OCI-LY7 (cell line): Measurements from ENCODE around the gene GIPC2. TPM values are rescaled to one million over a fixed set of nuclear protein-coding genes. Genes with fewer than 3 reads are reported as not detected.

Source experiments
- BruUV-seq: library from RNA; stranded (reverse); fragments of 400-500 nt; replicated peaks from 2 replicates; lab custom pipeline; 2021; lab: Mats Ljungman, UMichigan
- CTCF ChIA-PET: fragments of 300-600 bp; sonication (Branson Sonifier 250); formaldehyde crosslinking; loops from one replicate; lab custom pipeline; 2022; ENCODE audit warnings: antibody characterized with exemption; ENCODE audit not compliant: unreplicated experiment; lab: Charles Lee
- POLR2A ChIA-PET: fragments of 300-600 bp; sonication (Branson Sonifier 250); formaldehyde crosslinking; loops from one replicate; lab custom pipeline; 2022; ENCODE audit warnings: antibody characterized with exemption; lab: Charles Lee
- DNase-seq: peaks from one replicate; pipeline ENCODE4 v3.0.0-alpha.2; 2015; ENCODE audit warnings: low spot score
- H2AFZ ChIP-seq: fragments of 200-600 bp; sonication (generic), shearing (Covaris generic); 2 replicates; pipeline ENCODE4 v1.6.1; 2014; ENCODE audit warnings: mild to moderate bottlenecking, antibody characterized with exemption, low read length, moderate library complexity
- H3K27ac ChIP-seq: fragments of 200-600 bp; sonication (generic); 2 replicates; pipeline ENCODE4 v1.5.1; 2014; ENCODE audit warnings: mixed run types, low read depth, mild to moderate bottlenecking, moderate library complexity, low read length, inconsistent platforms; ENCODE audit not compliant: poor library complexity, severe bottlenecking
- H3K36me3 ChIP-seq: fragments of 200-600 bp; sonication (generic); 2 replicates; pipeline ENCODE4 v1.6.1; 2014; ENCODE audit warnings: mild to moderate bottlenecking, antibody characterized with exemption, low read length, moderate library complexity, mixed read lengths; ENCODE audit not compliant: insufficient read depth
- H3K4me1 ChIP-seq: fragments of 200-600 bp; sonication (generic); 2 replicates; pipeline ENCODE4 v1.5.1; 2014; ENCODE audit warnings: mild to moderate bottlenecking, low read length; ENCODE audit not compliant: insufficient read depth, poor library complexity, severe bottlenecking
- H3K4me2 ChIP-seq: fragments of 200-600 bp; sonication (generic); 2 replicates; pipeline ENCODE4 v1.6.1; 2014; ENCODE audit warnings: mild to moderate bottlenecking, low read length
- H3K4me3 ChIP-seq: fragments of 200-600 bp; sonication (generic); 2 replicates; pipeline ENCODE4 v1.5.1; 2014; ENCODE audit warnings: mild to moderate bottlenecking, low read depth, low read length; ENCODE audit not compliant: poor library complexity, severe bottlenecking
- H3K79me2 ChIP-seq: fragments of 200-600 bp; sonication (generic); 2 replicates; pipeline ENCODE4 v1.6.1; 2016; ENCODE audit warnings: low read depth, mild to moderate bottlenecking, low read length, moderate library complexity, mixed read lengths; ENCODE audit not compliant: insufficient read depth
- H3K9me2 ChIP-seq: fragments of 200-600 bp; sonication (generic); 2 replicates; pipeline ENCODE4 v1.6.1; 2016; ENCODE audit warnings: mild to moderate bottlenecking, low read length, mixed read lengths; ENCODE audit not compliant: insufficient read depth
- H3K9me3 ChIP-seq: fragments of 200-600 bp; sonication (generic); 2 replicates; pipeline ENCODE4 v1.6.1; 2014; ENCODE audit warnings: mild to moderate bottlenecking, mixed run types, low read length, mixed read lengths
- H4K20me1 ChIP-seq: fragments of 200-600 bp; sonication (generic); 2 replicates; pipeline ENCODE4 v1.6.1; 2014; ENCODE audit warnings: mild to moderate bottlenecking, antibody characterized with exemption, low read length, moderate library complexity, mixed read lengths; ENCODE audit not compliant: insufficient read depth
- CTCF ChIP-seq: fragments of 200-600 bp; sonication (generic); conservative IDR thresholded peaks from 2 replicates; pipeline ENCODE4 v1.5.1; 2014; ENCODE audit warnings: mild to moderate bottlenecking, antibody characterized with exemption, low read length, moderate library complexity, mixed read lengths
- EZH2phosphoT487 ChIP-seq: fragments of 200-600 bp; sonication (generic); IDR thresholded peaks from 2 replicates; pipeline ENCODE4 v1.6.1; 2018; ENCODE audit warnings: low read depth, borderline replicate concordance, mild to moderate bottlenecking, mixed run types, antibody characterized with exemption, low read length, moderate library complexity, mixed read lengths
- intact Hi-C: fragments of 100-400 bp; cut with micrococcal nuclease; formaldehyde crosslinking; loops from one replicate; pipeline ENCODE4 v1.10.0; 2022; ENCODE audit not compliant: unreplicated experiment
- total RNA-seq, 2 experiments: library from RNA; depleted of rRNA in 1 of 2; stranded (reverse); fragments of >200 nt in 1 of 2; shearing (Covaris generic) in 1 of 2; gene quantifications; 2 replicates each; pipeline ENCODE4 v1.2.3, GENCODE V29; 2014 to 2022

The GIPC2 gene
- total RNA-seq, 2 experiments from 2014 or later: not detected

GRCh38 chr1:78044796-78045562, 787 bp upstream of the GIPC2 start:
- POLR2A ChIA-PET: no interaction called here

GRCh38 chr1:78045563-78045925, 222 bp upstream of the GIPC2 start:
- intact Hi-C loops: no loop called here
- no peak overlapping the region for H3K4me2 ChIP-seq
- no peak overlapping the region for H3K4me3 ChIP-seq
- no peaks in the 10 kb centered on the region for H3K79me2 ChIP-seq
- no peak overlapping the region for H2AFZ ChIP-seq
- no peak overlapping the region for H3K27ac ChIP-seq
- H3K4me1 ChIP-seq: no peaks in the 10 kb centered on the region
- CTCF ChIA-PET: no interaction called here
- POLR2A ChIA-PET: no interaction called here
- no peaks in the 10 kb centered on the region for H3K9me2 ChIP-seq
- no peaks in the 10 kb centered on the region for H3K36me3 ChIP-seq
- no peaks in the 10 kb centered on the region for H4K20me1 ChIP-seq
- no peak for DNase-seq
- no TSS peak for BruUV-seq
- H3K9me3 ChIP-seq: no peaks in the 10 kb centered on the region
- TF ChIP-seq CTCF (no peak), EZH2phosphoT487 (no peak)

More at GRCh38 chr1:78044796-78045562, 787 bp upstream of the GIPC2 start:
- no peak overlapping the region for H2AFZ ChIP-seq
- DNase-seq: no peak
- no peaks in the 10 kb centered on the region for H4K20me1 ChIP-seq
- no TSS peak for BruUV-seq
- no peak overlapping the region for H3K27ac ChIP-seq
- no peak overlapping the region for H3K4me3 ChIP-seq
- no peaks in the 10 kb centered on the region for H3K9me3 ChIP-seq
- H3K4me1 ChIP-seq: no peaks in the 10 kb centered on the region
- intact Hi-C loops: no loop called here
- no peaks in the 10 kb centered on the region for H3K9me2 ChIP-seq
- H3K4me2 ChIP-seq: no peak overlapping the region
- H3K36me3 ChIP-seq: no peaks in the 10 kb centered on the region
- CTCF ChIA-PET: no interaction called here
- TF ChIP-seq CTCF (no peak), EZH2phosphoT487 (0 out of 2 replicates have a peak, but pooled peaks have one; percentile 56)
- H3K79me2 ChIP-seq: no peaks in the 10 kb centered on the region

GRCh38 chr1:78047106-78047505, 1.3 kb downstream of the GIPC2 start:
- BruUV-seq: no TSS peak
- Histone ChIP-seq H3K36me3 (no peaks in the 10 kb centered on the region), H3K4me2 (no peak overlapping the region), H3K79me2 (no peaks in the 10 kb centered on the region), H3K4me3 (no peak overlapping the region), H2AFZ (no peak overlapping the region), H3K4me1 (no peaks in the 10 kb centered on the region), H3K9me2 (no peaks in the 10 kb centered on the region), H3K9me3 (no peaks in the 10 kb centered on the region), H4K20me1 (no peaks in the 10 kb centered on the region), H3K27ac (no peak overlapping the region)
- DNase-seq: no peak
- ChIA-PET CTCF (no interaction called here), POLR2A (interaction anchor here (0.6 to 0.9 kb wide), 2 partner anchors 18 to 818 kb away, joined by 3 read pairs; no protein-coding TSS in a partner anchor)
- intact Hi-C loops: no loop called here
- no peak for TF ChIP-seq CTCF
- TF ChIP-seq EZH2phosphoT487: no peak
